Activated T-cell treated with anti-CD3 and anti-CD28 coated beads, Interleukin-2, amount 50 U/mL, for 72 hours (primary cell): ENCODE measurements around the gene GUCY2D. TPM values are rescaled to one million over a fixed set of nuclear protein-coding genes. Genes with fewer than 3 reads are reported as not detected.

Experiments used
- ATAC-seq, 2 donors: fragments of 150-1000 bp; cut with Tn5 transposase; replicated peaks in 1 of 2; 2 replicates each; pipeline ENCODE4 v1.10.0; 2021; ENCODE audit warnings: moderate library complexity in 2 of 2, mild to moderate bottlenecking in 1 of 2
- DNase-seq, 2 donors: peaks; one replicate each; pipeline ENCODE4 v3.0.0; 2021 to 2022; ENCODE audit warnings: mixed read lengths in 1 of 2
- H3K27ac Mint-ChIP-seq: one replicate; pipeline ENCODE4 v1.8.0; 2022; ENCODE audit warnings: mild to moderate bottlenecking, moderate library complexity, mixed read lengths
- H3K27me3 Mint-ChIP-seq: one replicate; pipeline ENCODE4 v1.8.0; 2022; ENCODE audit warnings: low read depth, mixed read lengths
- H3K36me3 Mint-ChIP-seq, 2 donors: one replicate each; pipeline ENCODE4 v1.8.0; 2022; ENCODE audit warnings: mixed read lengths in 2 of 2, mild to moderate bottlenecking in 1 of 2; ENCODE audit not compliant: insufficient read depth in 2 of 2
- H3K4me1 Mint-ChIP-seq: one replicate; pipeline ENCODE4 v1.8.0; 2022; ENCODE audit warnings: low read depth, mixed read lengths
- H3K4me3 Mint-ChIP-seq, 2 donors: one replicate each; pipeline ENCODE4 v1.8.0; 2022; ENCODE audit warnings: mild to moderate bottlenecking in 2 of 2, mixed read lengths in 2 of 2, moderate library complexity in 2 of 2
- H3K9me3 Mint-ChIP-seq, 2 donors: one replicate each; pipeline ENCODE4 v1.8.0; 2022; ENCODE audit warnings: mixed read lengths in 2 of 2
- total RNA-seq, 2 donors: library from RNA; stranded (reverse); gene quantifications; one replicate each; pipeline ENCODE4 v1.2.3, GENCODE V29; 2022

GUCY2D gene
- total RNA-seq, 2 donors from 2014 or later = 0.34 TPM; not detected in 1

GRCh38 chr17:8046929-8047768, 44.7 kb downstream of the GUCY2D start:
- H3K36me3 Mint-ChIP-seq = no peaks in the 10 kb centered on the region
- ATAC-seq (no peak), DNase-seq (no peak)
- H3K27ac Mint-ChIP-seq = no peak overlapping the region
- H3K9me3 Mint-ChIP-seq = no peaks in the 10 kb centered on the region
- H3K4me1 Mint-ChIP-seq = no peaks in the 10 kb centered on the region
- H3K27me3 Mint-ChIP-seq = no peaks in the 10 kb centered on the region
- H3K4me3 Mint-ChIP-seq = no peak overlapping the region

GRCh38 chr17:8047769-8048110, 45.3 kb downstream of the GUCY2D start:
- no peak for ATAC-seq
- no peak overlapping the region for H3K27ac Mint-ChIP-seq

DNA sequence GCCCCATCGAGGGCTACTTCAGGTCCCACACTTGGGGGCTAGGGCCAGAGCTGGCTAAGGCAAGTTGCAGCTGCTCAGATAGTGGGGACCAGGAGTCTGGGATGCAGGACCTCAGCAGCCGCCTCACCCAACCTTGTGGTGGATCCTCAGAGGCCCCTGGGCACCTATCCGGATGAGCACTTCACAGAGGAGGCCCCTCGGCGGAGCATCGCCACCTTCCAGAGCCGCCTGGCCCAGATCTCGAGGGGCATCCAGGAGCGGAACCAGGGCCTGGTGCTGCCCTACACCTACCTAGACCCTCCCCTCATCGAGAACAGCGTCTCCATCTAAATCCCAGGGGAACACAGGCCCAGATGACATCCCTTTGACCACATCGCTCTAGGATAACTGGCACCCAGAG, 45.8 kb downstream of the GUCY2D start:
- no peaks in the 10 kb centered on the region for H3K27me3 Mint-ChIP-seq
- H3K27ac Mint-ChIP-seq = no peak overlapping the region
- H3K4me1 Mint-ChIP-seq = no peaks in the 10 kb centered on the region
- H3K36me3 Mint-ChIP-seq = no peaks in the 10 kb centered on the region
- H3K4me3 Mint-ChIP-seq = no peak overlapping the region
- ATAC-seq = no peak
- no peak for DNase-seq
- no peaks in the 10 kb centered on the region for H3K9me3 Mint-ChIP-seq

More at GRCh38 chr17:8047769-8048110, 45.3 kb downstream of the GUCY2D start:
- Mint-ChIP-seq H3K4me1 (no peaks in the 10 kb centered on the region), H3K9me3 (no peaks in the 10 kb centered on the region), H3K27me3 (no peaks in the 10 kb centered on the region), H3K4me3 (no peak overlapping the region), H3K36me3 (no peaks in the 10 kb centered on the region)
- no peak for DNase-seq

- no peaks in the 10 kb centered on the region for H3K36me3 Mint-ChIP-seq
- no peak overlapping the region for H3K27ac Mint-ChIP-seq
- no peaks in the 10 kb centered on the region for H3K4me1 Mint-ChIP-seq
- DNase-seq (no peak), ATAC-seq (no peak)
- H3K27me3 Mint-ChIP-seq = no peaks in the 10 kb centered on the region
- H3K9me3 Mint-ChIP-seq = no peaks in the 10 kb centered on the region
- no peak overlapping the region for H3K4me3 Mint-ChIP-seq
Observed at GRCh38 chr17:8048736-8049135, 46.3 kb downstream of the GUCY2D start.

DNA sequence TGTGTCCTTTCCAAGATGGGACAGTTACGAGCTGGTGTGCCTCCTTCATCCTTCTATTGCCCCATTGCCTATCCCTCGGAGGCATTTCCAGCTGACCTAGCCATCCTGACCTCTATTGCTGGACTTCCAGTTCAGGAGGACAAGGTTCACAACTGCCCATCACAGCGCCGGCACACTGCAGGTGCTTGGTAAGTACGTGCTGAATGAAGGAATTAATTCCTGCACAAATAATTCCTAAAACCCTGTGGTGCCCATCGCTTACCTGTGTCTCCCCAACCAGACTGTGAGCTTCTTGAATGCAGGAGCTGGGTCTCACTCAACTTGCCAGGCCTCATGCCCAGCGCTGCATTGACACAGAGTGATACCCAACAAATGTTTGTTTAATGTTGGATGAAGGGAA, 49.4 kb downstream of the GUCY2D start:
- Mint-ChIP-seq H3K27ac (no peak overlapping the region), H3K9me3 (no peaks in the 10 kb centered on the region), H3K36me3 (no peaks in the 10 kb centered on the region), H3K4me3 (no peak overlapping the region), H3K27me3 (peaks cover 9% of the 10 kb centered on the region), H3K4me1 (peaks cover 12% of the 10 kb centered on the region)
- no peak for DNase-seq
- ATAC-seq = no peak

DNA sequence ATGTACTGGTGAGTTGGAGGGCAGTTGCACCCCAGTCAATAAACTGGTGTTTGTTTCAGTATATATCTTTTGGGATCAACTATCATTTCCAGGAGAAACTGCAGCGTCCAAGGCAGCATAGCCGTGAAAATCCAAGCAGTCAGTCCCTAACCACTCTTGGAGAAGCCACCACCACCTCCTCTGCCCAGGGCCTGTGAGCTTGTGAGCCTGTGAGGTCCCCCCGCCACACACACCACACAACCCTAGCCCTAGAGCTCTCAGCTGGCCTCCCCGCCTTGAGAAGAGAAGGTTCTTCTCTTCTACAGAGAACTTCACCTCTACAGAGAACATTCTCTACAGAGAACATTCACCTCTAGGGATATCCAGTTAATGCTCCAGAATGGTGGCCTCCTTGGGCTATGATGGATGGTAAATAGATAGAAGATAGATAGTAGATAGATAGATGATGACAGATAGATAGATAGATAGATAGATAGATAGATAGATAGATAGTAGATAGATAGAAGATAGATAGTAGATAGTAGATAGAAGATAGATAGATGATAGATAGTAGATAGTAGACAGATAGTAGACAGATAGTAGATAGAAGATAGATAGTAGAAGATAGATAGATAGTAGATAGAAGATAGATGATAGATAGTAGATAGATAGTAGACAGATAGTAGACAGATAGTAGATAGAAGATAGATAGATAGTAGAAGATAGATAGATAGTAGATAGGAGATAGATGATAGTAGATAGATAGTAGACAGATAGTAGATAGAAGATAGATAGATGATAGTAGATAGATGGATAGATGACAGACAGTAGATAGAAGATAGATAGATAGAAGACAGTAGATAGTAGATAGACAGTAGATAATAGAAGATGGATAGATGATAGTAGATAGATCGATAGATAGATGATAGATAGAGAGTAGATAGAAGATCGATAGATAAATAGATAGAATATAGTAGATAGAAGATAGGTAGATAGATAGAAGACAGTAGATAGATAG, 50.1 kb downstream of the GUCY2D start:
- H3K36me3 Mint-ChIP-seq = no peaks in the 10 kb centered on the region
- no peak overlapping the region for H3K27ac Mint-ChIP-seq
- no peaks in the 10 kb centered on the region for H3K9me3 Mint-ChIP-seq
- H3K4me3 Mint-ChIP-seq = no peak overlapping the region
- ATAC-seq (no peak), DNase-seq (no peak)
- H3K27me3 Mint-ChIP-seq = peaks cover 16% of the 10 kb centered on the region
- peaks cover 18% of the 10 kb centered on the region for H3K4me1 Mint-ChIP-seq

- Mint-ChIP-seq H3K4me3 (no peak overlapping the region), H3K27ac (no peak overlapping the region), H3K36me3 (no peaks in the 10 kb centered on the region), H3K9me3 (no peaks in the 10 kb centered on the region), H3K27me3 (peaks cover 17% of the 10 kb centered on the region), H3K4me1 (peaks cover 18% of the 10 kb centered on the region)
- ATAC-seq = no peak
- DNase-seq = no peak
Observed at GRCh38 chr17:8053600-8053999, 51.2 kb downstream of the GUCY2D start.

GRCh38 chr17:8055851-8056231, 53.4 kb downstream of the GUCY2D start:
- DNase-seq (no peak), ATAC-seq (no peak)
- H3K9me3 Mint-ChIP-seq = no peaks in the 10 kb centered on the region
- H3K27ac Mint-ChIP-seq = no peak overlapping the region
- peaks cover 18% of the 10 kb centered on the region for H3K4me1 Mint-ChIP-seq
- H3K36me3 Mint-ChIP-seq = no peaks in the 10 kb centered on the region
- H3K4me3 Mint-ChIP-seq = no peak overlapping the region
- H3K27me3 Mint-ChIP-seq = peaks cover 37% of the 10 kb centered on the region

- no peak overlapping the region for H3K27ac Mint-ChIP-seq
- no peaks in the 10 kb centered on the region for H3K9me3 Mint-ChIP-seq
- ATAC-seq (peak; percentile 74 to 75), DNase-seq (peak; percentile 48 to 49)
- peaks cover 43% of the 10 kb centered on the region for H3K27me3 Mint-ChIP-seq
- H3K4me1 Mint-ChIP-seq = peaks cover 18% of the 10 kb centered on the region
- no peaks in the 10 kb centered on the region for H3K36me3 Mint-ChIP-seq
- no peak overlapping the region for H3K4me3 Mint-ChIP-seq
Observed at GRCh38 chr17:8056232-8056975, 54.0 kb downstream of the GUCY2D start.

- H3K36me3 Mint-ChIP-seq = no peaks in the 10 kb centered on the region
- H3K27ac Mint-ChIP-seq = no peak overlapping the region
- DNase-seq (no peak), ATAC-seq (no peak)
- H3K27me3 Mint-ChIP-seq = peaks cover 50% of the 10 kb centered on the region
- peaks cover 18% of the 10 kb centered on the region for H3K4me1 Mint-ChIP-seq
- H3K9me3 Mint-ChIP-seq = no peaks in the 10 kb centered on the region
- no peak overlapping the region for H3K4me3 Mint-ChIP-seq
Observed at GRCh38 chr17:8056976-8057625, 54.7 kb downstream of the GUCY2D start.

DNA sequence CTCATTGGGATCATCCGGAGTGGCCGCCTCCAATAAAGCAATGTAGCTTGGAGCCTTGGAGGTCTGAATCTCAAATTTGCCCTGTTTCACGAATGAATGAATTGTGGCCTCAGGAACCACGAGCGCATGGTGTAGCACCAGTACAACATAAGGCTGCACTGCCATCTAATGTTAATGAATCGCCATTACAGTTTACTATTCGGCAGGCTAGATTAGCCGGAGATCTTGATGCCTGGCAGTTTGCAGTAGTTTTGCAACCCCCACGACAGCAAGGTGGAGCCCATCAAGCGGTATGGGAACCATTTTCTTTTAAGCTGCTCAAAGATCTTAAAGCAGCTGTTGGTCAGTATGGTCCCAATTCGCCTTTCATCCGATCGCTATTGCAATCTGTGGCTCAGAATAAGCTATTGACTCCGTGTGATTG, 55.3 kb downstream of the GUCY2D start:
- Mint-ChIP-seq H3K4me1 (peaks cover 18% of the 10 kb centered on the region), H3K4me3 (no peak overlapping the region), H3K27ac (no peak overlapping the region), H3K27me3 (peaks cover 56% of the 10 kb centered on the region), H3K9me3 (no peaks in the 10 kb centered on the region), H3K36me3 (no peaks in the 10 kb centered on the region)
- ATAC-seq (peak; percentile 76 to 80), DNase-seq (peak; percentile 36 to 47)

GRCh38 chr17:8059131-8059530, 56.7 kb downstream of the GUCY2D start:
- ATAC-seq (no peak), DNase-seq (no peak)
- Mint-ChIP-seq H3K27me3 (peaks cover 68% of the 10 kb centered on the region), H3K9me3 (no peaks in the 10 kb centered on the region), H3K4me1 (peaks cover 18% of the 10 kb centered on the region), H3K36me3 (no peaks in the 10 kb centered on the region), H3K4me3 (no peak overlapping the region), H3K27ac (no peak overlapping the region)
